ENCODE measurements around the gene BMPR1B. TPM values are rescaled to one million over a fixed set of nuclear protein-coding genes. Genes with fewer than 3 reads are reported as not detected.

BMPR1B gene
- total and polyA plus RNA-seq, 9 of the 15 experiments (the other 6 are each of a cell fraction or from before 2014, with no cell fraction given) = 0.01 TPM; not detected in 8

DNA sequence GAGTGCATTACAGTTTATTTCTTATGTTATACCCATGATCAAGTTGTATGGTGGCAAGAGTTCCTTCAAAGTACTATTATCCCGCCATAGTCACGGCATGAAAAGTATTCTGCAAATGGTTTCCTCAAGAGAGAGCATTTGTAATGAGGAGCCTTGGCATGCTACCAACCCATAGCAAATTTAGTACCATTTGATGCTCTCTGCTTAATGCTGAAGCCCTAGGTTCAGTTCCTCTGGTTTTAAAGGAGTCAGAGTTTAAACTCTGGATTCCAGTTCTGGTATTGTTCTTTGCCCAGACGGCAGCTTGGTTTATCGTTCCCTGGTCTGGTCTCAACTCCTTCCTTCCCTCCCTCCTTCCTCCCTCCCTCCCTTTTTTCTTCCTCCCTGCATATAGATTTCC is 371.3 kb downstream of the BMPR1B start:
- ChIA-PET CTCF (ENCODE audit: low intra/inter-chr PET ratio) (no interaction called here), POLR2A (no interaction called here)
- no peak overlapping the region for H3K4me3 ChIP-seq
- no peak overlapping the region for H3K9ac ChIP-seq (ENCODE audit: insufficient read depth in 1 of 2, low read depth in 2 of 2, low read length in 2 of 2)
- DNase-seq (ENCODE audit: extremely low read depth in 1 of 4, low spot score in 3 of 4) (no peak), FAIRE-seq (no peak), ATAC-seq (no peak)
- no TSS peak for BruUV-seq (replicated peaks)
- no peak overlapping the region for H2AFZ ChIP-seq (ENCODE audit: low read depth, low read length)
- H3K79me2 ChIP-seq (ENCODE audit: control insufficient read depth, insufficient read depth, low read length) = no peaks in the 10 kb centered on the region
- intact Hi-C loops (cut with micrococcal nuclease) = loop anchor here (5.0 to 10.0 kb wide), 2 partner anchors 384 to 502 kb away; no protein-coding TSS in a partner anchor
- no peak overlapping the region for H3K4me2 ChIP-seq (ENCODE audit: insufficient read depth, low read length)
- no peak for TF ChIP-seq HOXB6 (CRISPR knock-in tag; IDR thresholded peaks at IDR 0.05; ENCODE audit: borderline replicate concordance)
- TF ChIP-seq, protein P1, sequence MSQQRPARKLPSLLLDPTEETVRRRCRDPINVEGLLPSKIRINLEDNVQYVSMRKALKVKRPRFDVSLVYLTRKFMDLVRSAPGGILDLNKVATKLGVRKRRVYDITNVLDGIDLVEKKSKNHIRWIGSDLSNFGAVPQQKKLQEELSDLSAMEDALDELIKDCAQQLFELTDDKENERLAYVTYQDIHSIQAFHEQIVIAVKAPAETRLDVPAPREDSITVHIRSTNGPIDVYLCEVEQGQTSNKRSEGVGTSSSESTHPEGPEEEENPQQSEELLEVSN (IDR thresholded peaks at IDR 0.05; ENCODE audit: borderline replicate concordance in 1 of 2, extremely low read depth in 1 of 2, insufficient read depth in 1 of 2, insufficient read length in 1 of 2, low read depth in 1 of 2, low read length in 1 of 2, poor library complexity in 1 of 2, severe bottlenecking in 1 of 2) = no peak
- no peak for TF ChIP-seq SREBF2 (CRISPR knock-in tag; IDR thresholded peaks at IDR 0.05)
- H3K36me3 ChIP-seq (ENCODE audit: control insufficient read depth, insufficient read depth, low read length) = no peaks in the 10 kb centered on the region
- H3K9me1 ChIP-seq (ENCODE audit: control insufficient read depth, insufficient read depth, low read length) = no peaks in the 10 kb centered on the region
- in situ Hi-C loops (cut with MboI) = no loop called here
- H4K20me1 ChIP-seq (replicated peaks; ENCODE audit: control insufficient read depth, insufficient read depth, low read length) = no peaks in the 10 kb centered on the region
- WGBS (ENCODE audit: insufficient coverage, low coverage, missing lambda C conversion rate) = 0% methylated on average over 4 of the region's 4 CpGs
- H3K27me3 ChIP-seq (ENCODE audit: control insufficient read depth in 2 of 2, insufficient read depth in 2 of 2, low read length in 2 of 2) = no peaks in the 10 kb centered on the region
- H3K9me3 ChIP-seq (replicated peaks; ENCODE audit: control insufficient read depth, insufficient read depth, low read depth, low read length) = no peaks in the 10 kb centered on the region
- H3K4me1 ChIP-seq (replicated peaks in 1 of 2; ENCODE audit: control insufficient read depth in 2 of 2, insufficient read depth in 2 of 2, low read length in 2 of 2) = no peaks in the 10 kb centered on the region
- H3K27ac ChIP-seq (ENCODE audit: extremely low read depth, low read depth, low read length) = no peak overlapping the region

DNA sequence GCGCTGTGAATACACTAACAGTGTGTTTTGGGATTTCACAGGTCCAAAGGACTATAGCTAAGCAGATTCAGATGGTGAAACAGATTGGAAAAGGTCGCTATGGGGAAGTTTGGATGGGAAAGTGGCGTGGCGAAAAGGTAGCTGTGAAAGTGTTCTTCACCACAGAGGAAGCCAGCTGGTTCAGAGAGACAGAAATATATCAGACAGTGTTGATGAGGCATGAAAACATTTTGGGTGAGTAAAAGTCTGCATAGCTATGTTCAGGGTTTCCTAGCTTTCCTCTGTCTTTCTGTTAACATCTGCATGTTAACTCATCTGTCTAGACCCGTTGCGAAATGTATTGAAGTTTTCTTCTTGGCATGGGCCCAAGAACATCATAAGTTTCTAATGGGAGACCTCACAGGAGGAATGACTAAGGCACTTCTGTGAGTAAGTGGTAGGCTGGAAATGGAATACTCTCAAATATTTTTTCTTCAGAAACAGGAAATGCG is 372.1 kb downstream of the BMPR1B start:
- no TSS peak for BruUV-seq (replicated peaks)
- TF ChIP-seq CEBPB (tag; IDR thresholded peaks at IDR 0.05) (peak; percentile 90), FOSL1 (tag; conservative IDR thresholded peaks at IDR 0.05) (peak; percentile 47; the same call in 1 of the 2 replicates), POLR2A (conservative IDR thresholded peaks at IDR 0.05) (no peak), ZNF764 (CRISPR knock-in tag; IDR thresholded peaks at IDR 0.05; ENCODE audit: low read depth) (no peak), MCM5 (IDR thresholded peaks at IDR 0.05; ENCODE audit: low read depth) (no peak), GABPB2 (CRISPR knock-in tag; conservative IDR thresholded peaks at IDR 0.05) (no peak), ZNF436 (CRISPR knock-in tag; IDR thresholded peaks at IDR 0.05) (no peak), CEBPG (CRISPR knock-in tag; IDR thresholded peaks at IDR 0.05) (peak; percentile 19; the same call in 1 of the 2 replicates), CEBPG (tag; conservative IDR thresholded peaks at IDR 0.05 in 1 of 2, IDR thresholded peaks at IDR 0.05 in 1 of 2) (peak; percentile 80 to 90)
- TF ChIP-seq, protein P2, sequence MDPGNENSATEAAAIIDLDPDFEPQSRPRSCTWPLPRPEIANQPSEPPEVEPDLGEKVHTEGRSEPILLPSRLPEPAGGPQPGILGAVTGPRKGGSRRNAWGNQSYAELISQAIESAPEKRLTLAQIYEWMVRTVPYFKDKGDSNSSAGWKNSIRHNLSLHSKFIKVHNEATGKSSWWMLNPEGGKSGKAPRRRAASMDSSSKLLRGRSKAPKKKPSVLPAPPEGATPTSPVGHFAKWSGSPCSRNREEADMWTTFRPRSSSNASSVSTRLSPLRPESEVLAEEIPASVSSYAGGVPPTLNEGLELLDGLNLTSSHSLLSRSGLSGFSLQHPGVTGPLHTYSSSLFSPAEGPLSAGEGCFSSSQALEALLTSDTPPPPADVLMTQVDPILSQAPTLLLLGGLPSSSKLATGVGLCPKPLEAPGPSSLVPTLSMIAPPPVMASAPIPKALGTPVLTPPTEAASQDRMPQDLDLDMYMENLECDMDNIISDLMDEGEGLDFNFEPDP (CRISPR knock-in tag; IDR thresholded peaks at IDR 0.05) = no peak

More for the DNA sequence above, 372.1 kb downstream of the BMPR1B start:
- ChIA-PET CTCF (ENCODE audit: low intra/inter-chr PET ratio) (no interaction called here), POLR2A (no interaction called here)
- Histone ChIP-seq H3K9me1 (ENCODE audit: control insufficient read depth, insufficient read depth, low read length) (no peaks in the 10 kb centered on the region), H3K79me2 (ENCODE audit: control insufficient read depth, insufficient read depth, low read length) (no peaks in the 10 kb centered on the region), H3K27me3 (ENCODE audit: control insufficient read depth in 2 of 2, insufficient read depth in 2 of 2, low read length in 2 of 2) (no peaks in the 10 kb centered on the region), H3K4me2 (ENCODE audit: insufficient read depth, low read length) (no peak overlapping the region), H3K9ac (ENCODE audit: insufficient read depth in 1 of 2, low read depth in 2 of 2, low read length in 2 of 2) (no peak overlapping the region), H3K36me3 (ENCODE audit: control insufficient read depth, insufficient read depth, low read length) (no peaks in the 10 kb centered on the region), H3K4me3 (no peak overlapping the region), H3K27ac (ENCODE audit: extremely low read depth, low read depth, low read length) (no peak overlapping the region), H4K20me1 (replicated peaks; ENCODE audit: control insufficient read depth, insufficient read depth, low read length) (no peaks in the 10 kb centered on the region), H3K9me3 (replicated peaks; ENCODE audit: control insufficient read depth, insufficient read depth, low read depth, low read length) (no peaks in the 10 kb centered on the region), H3K4me1 (replicated peaks in 1 of 2; ENCODE audit: control insufficient read depth in 2 of 2, insufficient read depth in 2 of 2, low read length in 2 of 2) (no peaks in the 10 kb centered on the region), H2AFZ (ENCODE audit: low read depth, low read length) (no peak overlapping the region)
- WGBS (ENCODE audit: insufficient coverage, low coverage, missing lambda C conversion rate) = 0% methylated on average over 7 of the region's 7 CpGs
- DNase-seq (ENCODE audit: extremely low read depth in 1 of 4, low spot score in 3 of 4) (peak in 2 of 4 experiments; percentile 13 to 55), FAIRE-seq (peak; percentile 52), ATAC-seq (peak; percentile 70)
- intact Hi-C loops (cut with micrococcal nuclease) = loop anchor here (5.0 to 10.0 kb wide), 2 partner anchors 385 to 503 kb away; no protein-coding TSS in a partner anchor
- in situ Hi-C loops (cut with MboI) = no loop called here
